Stimulated activated CD4-positive, alpha-beta T cell treated with anti-CD3 and anti-CD28 coated beads, Interleukin-2, amount 100 ng/mL, for 24 hours (primary cell): ENCODE results near the gene TSTD1.

Experiments used
- DNase-seq, 2 donors: peaks; one replicate each; pipeline ENCODE4 v3.0.0-alpha.2; 2020

Gene TSTD1, protein sequence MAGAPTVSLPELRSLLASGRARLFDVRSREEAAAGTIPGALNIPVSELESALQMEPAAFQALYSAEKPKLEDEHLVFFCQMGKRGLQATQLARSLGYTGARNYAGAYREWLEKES

DNA sequence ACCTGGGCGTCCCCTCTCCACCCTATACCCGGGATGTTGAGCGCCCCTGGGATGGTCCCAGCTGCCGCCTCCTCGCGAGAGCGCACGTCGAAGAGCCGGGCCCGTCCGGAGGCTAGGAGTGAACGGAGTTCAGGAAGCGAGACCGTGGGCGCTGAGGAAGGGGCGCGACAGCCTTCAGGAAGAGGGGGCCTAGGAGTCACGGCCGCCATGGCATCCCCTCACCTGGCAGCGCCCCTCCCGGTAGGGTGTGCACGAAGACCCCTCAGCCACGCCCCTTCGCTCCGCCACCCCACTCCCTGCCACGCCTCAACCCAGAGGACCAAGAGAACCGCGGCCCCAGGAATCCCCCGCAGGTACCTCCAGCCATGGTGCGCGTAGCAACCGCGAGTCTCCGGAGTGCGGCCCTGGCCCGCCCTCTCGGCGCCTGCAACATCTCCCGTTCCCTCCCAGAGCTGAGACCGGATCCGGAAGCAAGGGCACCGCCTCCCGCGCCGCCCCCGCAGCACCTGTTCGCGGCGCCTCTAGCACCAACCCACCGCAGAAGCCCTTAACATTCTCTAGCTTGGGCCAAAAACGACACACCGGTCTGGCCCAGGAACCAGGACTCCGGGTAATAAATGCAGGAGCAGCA, at the start of gene TSTD1:
Gene TSTD1, minus strand, starts transcription at position 442 of the 631 bp plus-strand sequence. Its CDS starts 75 bp downstream, at position 367.
- DNase-seq: peak; percentile 87 to 88

DNA sequence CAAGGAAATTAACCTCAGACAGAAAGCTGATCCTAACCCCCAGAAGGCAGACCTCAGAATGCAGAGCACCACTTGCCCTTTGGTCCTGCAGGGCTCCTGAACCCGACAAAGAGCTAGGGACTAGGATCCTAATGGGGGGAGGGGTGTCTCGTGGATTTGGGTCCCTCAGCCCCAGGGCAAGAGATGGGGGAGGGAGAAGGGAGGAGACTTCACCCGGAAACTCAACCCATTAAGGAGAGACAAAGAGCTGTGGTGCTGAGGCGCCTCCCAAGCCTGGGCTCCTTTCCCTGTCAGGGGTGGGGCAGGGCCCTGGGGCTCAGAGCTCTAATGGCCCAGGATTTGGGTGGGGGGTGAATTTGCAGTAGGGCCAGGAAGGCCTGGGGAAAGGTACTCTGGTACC, 47.7 kb upstream of the TSTD1 start:
- DNase-seq: no peak

DNA sequence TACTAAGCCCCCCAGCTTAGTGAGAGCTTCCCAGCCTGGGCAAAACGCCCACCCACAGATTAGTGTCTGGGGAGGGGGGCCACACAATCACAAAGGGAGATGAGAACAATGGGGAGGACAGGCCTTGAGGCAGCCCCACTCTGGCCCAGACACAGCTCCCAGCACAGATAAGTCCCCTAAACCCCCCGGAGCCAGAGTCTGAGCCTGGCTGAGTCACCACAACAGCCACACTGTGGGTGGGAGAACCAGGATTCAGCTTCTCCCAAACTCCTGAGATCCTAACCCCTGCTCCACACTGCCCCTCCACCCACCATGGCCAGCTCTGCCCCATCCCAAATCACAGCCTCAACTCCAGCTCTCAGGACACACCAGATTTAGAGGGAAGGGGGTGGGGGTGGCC, 46.4 kb upstream of the TSTD1 start:
- no peak for DNase-seq

DNA sequence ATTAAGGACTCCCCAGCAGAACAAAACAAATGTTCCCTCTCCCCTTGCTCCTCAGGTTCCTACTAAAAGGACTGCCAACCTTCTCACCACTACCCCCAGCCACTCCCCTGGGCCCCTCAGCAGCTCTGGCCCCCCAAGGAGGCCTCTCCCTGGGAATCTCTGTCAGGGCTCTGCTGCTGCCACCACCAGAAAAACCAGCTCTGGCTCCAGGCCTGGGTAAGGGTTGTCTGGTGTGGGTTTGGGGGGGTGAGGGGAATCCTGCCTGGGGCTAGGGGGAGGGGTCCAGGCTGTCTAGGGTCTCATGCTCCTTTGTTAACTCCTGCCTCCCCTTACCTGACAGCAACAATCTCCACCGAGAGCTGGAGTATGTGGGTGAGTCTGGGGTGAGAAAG, 45.8 kb upstream of the TSTD1 start:
- DNase-seq: no peak

DNA sequence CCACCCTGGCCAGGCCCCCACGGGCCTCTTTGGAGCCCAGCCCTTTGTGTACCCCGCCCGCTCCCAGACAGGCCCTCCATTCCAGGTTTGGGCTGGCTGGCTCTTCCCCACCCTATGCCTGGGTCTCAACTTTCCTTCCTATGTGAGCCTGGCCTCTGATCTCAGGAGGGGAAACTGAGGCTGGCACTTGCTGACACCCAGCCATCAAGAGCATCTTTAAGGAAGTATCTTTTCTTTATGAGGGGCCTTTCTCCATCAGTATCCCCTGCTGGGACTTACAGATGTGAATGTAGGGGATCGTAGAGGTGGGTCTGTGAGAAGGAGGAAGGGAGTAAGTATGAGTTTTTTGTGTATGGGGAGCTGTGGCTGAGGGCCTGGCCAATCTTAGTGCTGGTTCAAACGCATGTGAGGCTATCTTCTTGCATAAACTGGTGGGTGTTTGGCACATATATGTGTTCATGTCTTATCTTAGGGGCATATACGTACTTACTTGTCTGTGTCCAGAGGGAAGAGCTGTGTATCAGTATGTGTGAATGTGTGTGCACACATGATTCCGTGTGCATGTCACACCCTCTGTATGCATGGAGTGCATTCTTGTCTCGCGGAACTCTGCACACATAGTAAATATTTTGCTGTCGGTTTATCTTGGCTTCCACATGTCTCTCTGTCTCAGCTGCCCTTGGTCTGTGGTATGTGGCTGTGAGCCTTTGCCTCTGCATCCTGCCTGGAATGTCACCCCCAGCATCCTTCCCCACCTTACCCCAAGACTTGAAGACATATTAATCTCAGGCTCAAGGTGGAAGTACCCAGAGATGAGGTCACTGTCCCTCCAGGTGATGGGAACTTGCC, 45.2 kb upstream of the TSTD1 start:
- no peak for DNase-seq

DNA sequence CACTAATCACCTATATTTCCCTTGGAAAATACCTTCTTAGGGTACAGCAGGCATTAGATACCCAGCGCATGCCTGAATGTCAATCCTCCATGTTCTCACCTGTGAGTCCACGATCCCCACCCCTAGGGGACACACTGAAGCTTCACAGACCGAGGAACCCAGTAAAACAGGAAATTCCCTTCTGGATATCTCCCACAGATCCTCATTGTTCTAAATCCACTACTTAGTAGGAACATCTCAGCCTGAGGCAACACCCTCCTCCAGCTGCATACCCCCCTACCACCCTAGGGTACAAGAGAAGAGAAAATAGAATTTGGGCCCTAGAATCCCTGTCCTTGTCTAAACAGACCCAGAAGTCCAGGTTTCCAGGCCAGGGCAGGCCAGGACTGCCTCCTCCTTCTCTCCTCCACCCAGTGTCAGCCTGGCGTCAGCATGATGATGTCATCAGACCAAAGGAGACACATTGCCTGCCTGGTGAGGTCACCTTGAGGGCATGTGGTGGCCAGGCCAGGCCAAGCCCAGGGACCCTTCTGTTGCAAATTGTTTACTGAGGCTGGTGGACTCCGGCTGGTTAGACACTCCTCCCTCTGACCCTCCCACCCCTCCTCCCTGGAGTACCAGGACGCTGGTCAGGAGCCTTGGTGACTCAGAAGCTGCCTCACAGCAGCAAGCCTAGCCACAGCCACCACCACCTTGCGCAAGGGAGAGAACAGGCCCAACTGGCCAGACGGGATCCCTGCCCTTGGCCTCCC, 44.4 kb upstream of the TSTD1 start:
- no peak for DNase-seq

DNA sequence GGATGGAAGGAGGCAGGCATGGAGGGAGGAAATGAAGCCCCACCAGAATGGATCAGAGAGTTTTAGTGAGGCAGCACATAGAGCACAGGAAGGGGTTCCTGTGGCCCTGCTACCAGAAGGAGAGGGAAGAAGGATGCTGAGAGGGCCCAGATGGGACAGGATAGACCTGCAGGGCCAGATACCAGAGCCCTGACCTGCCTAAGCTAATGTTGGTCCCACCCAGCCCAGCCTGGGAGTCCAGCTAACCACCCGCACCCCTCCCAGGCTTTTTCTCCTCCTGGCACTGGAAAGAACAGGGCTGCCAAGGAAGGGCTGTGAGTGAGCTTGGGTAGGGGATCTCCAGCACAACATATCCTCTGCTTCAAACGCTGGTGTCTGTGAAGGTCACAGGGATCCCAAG, 43.7 kb upstream of the TSTD1 start:
- DNase-seq: no peak

DNA sequence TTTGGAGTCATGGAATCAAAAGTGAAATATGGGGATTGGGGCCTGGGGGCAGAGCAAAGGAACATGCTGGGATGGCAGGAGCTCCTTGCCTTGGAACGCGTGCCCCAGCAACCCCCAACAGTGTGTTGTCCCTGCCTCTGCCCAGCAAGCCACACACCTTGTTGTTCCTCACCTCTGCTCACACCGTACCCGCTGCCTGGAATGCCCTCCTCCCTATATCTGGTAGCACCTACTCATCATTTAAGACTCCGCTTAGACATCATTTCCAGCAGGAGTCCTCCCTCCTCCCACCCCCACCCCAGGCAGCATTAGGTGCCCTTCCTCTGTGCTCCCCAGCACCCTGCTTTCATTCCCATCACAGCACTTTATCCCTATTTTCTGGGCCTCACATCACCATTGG, 42.8 kb upstream of the TSTD1 start:
- no peak for DNase-seq

DNA sequence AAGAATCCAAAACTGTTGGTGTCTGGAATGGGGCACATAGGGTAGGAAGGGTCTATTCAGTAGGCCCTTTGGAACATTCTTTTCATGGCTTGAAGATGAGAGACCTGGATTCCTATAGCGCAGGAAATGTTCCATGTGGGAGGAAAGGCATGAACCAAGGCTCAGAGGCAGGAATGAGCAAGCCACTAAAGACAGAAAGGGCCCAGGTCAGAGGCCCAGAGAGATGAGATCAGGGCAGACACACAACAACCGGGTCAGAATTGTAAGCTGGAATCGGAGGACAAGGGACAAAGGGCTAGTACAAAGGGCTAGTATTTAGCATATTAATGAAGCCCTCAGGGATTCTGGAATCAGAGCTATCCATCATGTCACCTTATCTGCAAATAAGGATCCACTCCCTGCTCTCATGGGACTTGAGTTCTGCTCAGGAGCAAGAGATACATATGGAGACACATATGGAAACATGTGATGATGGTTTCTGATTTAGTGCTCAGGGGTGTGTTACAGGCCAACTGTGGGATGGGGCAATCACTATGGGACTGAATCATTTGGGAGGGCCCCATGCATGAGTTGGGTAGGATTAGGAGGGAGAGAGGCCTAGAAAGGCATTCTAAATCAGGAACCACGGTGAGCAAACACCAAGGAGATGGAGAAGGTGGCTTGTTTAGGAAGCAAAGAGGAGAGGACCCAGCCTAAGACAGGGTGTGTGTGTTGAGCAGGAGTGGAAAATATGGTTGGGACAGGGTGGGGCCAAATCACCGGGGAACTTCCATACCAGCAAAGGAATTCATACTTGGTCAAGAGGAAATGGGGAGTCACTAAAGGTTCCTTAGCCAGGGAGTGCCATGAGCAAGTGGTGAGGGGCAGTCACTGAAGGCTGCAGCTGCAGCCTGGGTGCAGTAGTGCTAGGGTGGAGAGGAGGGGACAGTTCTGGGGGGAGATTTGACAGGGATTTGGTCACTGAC, 42.0 kb upstream of the TSTD1 start:
- DNase-seq: no peak

DNA sequence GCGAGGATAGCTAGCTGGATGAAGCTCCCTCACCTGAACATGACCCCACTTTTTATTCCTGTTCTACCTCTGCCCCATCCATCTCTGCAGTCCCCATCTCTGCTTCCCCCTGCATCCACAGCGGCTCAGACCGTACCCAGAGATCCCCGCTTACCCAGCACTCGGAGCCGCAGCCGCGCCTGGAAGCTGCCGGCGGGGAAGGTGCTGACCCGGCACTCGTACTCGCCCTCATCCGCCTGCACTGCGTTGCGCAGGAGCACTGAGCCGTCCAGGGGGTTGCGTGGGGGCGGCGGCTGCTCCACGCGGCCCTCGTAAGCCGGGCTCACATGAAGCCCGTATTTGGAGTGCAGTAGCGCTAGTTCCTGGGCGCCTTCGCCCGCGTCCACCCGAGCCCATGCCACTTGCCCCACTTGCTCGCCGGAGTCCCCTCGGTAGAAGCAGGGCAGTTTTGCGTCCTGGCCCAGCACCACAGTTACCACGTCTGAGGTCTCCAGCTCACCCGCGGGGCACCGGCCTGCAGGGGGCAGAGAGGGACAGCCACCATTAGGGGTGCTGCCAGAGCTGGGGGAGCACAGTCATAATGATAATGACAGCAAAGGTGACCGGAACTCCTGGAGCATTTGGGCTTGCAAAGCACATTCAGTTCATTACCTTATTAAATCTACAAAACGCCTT, 40.8 kb upstream of the TSTD1 start:
- DNase-seq: no peak

DNA sequence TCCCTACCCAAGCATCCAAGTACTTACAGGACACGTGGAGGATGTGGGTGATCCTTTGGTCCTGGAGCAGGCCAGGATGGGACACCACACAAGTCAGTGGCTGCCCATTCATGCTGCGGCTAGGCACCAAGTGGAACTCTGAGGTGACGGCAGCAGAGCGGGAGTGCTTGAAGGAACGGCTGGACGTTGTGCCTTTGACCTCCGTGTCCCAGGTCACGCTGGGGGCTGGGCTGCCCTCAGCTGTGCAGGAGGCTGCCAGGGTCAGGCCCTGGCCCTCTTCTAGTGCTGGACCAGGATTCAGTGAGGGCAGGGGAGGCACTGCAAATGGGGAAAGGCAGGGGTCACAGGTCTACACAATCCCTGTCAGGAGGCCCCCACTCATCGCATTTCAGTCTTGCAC, 38.7 kb upstream of the TSTD1 start:
- no peak for DNase-seq

DNA sequence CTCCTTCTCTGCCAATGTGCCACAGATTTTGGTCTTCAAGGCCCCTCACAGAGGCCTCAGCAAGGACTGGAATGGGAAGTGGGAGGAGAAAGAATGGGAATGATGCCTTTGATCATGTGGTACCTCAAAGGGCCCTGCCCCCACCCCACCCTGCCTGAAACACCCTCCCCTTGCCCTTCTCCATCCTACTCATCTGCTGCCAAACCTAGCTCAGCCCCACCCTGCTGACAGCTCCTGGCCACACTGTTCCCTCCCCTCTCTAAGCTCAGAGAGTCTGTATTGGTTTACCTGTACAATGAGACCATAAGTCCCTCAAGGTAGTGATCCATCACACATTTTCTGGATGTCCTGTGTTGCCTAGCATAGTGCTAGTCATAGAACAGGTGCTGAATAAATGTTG, 37.6 kb upstream of the TSTD1 start:
- DNase-seq: no peak

DNA sequence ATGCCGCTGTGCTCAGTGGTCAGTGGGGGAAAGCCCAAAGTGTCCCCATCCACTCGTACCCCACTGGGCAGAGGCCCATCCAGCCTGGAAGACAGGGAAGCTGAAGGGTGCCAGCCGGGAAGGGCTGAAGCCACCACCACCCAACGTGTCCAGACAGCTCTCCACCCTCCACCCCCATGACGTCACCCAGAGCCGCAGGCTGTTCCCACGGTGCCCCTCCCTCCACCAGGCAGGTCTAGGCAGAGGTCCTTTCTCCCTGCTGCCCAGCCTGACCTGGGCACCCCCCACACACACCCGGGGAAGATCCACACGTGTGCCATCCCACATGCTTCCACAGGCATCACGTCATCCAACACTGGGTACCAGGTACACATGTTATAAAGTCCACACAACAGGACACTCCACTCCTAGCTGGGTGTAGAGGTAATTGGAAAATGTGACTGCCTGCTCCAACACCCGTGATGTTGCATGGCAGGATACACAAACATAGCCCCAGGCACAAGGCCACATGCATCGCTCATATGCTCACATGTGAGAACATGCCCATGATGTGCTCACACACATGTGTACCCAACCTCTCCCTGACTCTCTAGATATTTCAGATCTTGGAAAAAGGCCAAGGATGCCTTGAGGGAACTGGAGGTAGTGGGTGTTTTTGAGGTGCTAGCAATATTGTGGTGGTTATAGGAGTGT, 36.1 kb upstream of the TSTD1 start:
- no peak for DNase-seq

DNA sequence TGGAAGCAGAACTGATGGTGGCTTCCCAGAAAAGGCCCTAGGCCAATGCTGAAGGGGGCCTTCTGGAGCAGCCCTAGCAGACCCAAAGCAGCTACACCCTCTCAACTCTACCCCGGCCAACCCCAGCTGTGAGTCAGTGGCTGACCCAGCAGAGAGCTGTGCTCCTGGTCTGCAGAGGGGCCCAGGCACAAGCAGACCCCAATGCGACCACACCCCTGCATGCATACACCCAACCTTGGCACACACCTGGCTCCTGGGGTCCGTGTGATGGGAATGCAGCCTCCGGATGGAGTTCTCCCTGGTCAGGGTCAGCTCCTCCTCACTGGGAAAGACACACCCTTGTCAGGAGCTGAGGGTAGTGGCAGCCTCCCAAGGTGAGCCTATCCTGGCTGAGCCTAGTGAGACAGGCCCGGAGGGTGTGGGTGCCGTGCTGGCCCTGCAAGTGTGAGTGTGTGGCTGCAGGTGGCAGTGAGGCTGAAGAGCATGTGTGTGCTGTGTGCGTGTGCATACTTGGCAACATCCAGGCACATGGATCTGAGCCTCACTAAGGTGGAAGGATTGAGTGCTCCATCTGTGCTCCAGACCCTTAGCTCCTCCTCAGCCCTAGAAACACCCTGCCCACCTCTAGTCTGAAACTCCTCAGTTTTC, 34.8 kb upstream of the TSTD1 start:
- no peak for DNase-seq

DNA sequence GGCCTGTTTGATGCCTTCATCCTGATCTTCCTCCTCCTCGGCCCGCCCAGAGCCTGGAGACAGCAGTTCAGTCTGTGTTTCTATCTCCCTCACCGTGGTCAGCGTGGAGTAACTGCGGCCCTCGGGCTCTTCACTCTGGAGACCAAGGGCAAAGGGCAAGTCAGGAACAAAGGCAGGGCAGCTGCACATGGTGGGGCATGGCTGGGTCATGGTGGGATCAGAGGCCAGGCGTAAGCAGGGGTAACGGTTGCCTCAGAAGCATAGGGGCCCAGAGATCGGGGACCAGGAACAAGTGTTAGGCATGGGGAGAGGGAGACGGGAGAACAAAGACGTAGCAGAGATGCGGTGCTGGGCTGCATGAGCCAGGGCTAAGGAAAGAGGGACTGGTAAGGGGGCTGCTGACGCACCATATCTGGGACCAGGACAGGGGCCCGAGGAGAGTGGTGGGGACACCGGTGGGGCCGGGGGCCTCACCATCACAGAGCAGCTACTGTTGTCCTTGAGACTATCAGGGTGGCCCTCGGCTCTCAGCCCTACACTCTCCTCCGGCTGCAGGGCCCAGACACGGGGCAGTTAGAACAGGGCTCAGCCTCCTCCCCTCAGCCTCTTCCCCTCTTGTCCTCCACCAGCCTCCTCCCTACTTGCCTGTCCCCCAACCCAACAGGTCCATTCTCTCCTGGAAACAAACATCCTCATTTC, 34.1 kb upstream of the TSTD1 start:
- no peak for DNase-seq

DNA sequence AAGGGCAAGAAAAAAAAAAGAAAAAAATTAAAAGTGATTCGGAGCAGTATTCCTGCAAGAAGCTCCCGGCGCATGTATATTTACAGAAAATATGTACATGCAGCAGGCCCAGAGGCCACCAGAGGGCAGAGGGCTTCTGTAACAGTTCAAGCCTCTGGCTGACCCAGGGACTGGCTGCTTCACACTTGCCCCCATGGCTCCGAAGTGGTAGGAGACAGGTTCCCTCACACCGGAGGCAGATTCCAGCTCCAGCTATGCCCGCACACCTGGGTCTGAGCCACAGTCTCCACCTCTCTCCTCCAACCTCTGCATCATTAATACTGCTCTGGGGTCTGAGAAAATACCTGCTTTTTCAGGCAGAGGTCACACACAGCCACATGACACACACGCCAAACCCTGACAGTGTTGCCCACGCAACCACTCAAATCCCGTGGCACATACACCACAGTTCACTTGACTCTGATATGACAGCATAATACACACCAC, 33.2 kb upstream of the TSTD1 start:
- DNase-seq: peak; percentile 54 to 57

DNA sequence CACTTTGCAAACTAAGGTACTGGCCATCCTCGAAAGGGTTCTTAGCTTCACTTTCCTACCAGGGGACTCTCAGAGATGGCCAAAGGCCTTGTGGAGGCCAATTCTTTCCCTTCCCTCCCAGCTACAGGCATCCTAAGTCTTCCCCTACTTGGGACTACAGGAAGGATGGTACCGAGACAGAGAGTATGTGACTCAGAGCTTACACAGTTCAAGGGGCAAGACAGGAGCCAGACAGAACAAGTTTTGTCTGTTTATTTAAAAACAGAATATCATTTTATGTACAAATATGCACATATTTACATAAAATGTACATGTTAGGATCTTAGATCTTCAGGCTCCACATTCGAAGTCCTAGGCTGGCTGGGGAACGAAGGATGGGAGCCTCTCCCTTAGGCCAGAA, 32.0 kb upstream of the TSTD1 start:
- DNase-seq: no peak

DNA sequence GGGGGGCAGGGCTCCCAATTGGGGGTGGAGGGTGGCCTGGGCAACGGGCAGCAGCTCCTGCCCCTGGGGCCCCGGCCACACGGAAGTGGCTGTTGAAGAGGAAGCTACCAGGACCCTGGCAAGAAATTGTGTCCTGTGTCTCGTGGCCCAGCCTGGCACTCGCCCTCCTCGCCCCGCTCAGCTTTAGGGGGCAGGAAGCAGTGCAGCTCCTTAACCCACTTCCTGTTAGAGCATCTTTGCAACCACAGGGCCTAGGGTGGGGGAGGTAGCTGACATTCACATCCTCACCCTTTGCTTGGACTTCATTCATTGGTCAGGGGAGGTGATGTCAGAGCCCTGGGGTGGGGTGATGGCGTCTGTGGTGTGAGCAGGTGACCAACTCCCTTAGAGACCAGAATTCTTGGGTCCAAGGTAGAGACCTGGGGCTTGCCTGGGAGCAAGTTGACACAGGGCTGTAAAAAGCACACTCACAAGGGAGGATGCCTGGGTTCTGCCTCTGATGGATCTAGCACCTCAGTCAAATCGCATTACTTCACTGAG, 31.0 kb upstream of the TSTD1 start, which contains the start of gene ARHGAP30:
Gene ARHGAP30, minus strand, starts transcription at position 161 of the 540 bp plus-strand sequence. CDS start 267 bp downstream, outside the sequence.
- peak; percentile 79 for DNase-seq

DNA sequence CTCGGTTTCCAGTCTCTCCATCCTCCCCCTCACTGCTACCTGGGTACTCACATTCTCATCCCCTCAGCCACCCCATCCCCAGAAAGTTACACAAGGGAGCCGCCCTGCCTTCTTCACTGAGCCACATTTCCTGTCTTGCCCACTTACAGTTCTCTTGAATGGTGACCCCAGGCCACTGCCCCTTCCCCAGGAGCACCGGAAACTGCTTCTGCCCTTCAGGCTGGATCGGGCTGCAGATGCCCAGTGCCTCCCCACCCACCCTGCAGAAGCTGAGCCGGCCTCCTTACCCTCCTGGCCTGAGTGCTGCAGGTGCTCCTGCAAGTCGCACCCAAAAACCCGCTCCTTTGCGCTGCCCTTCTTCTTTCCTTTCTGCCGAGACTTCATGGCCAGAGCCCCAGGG, 30.5 kb upstream of the TSTD1 start:
- DNase-seq: peak in 1 of 2 donors; percentile 38
